AG20443 (cell line): ENCODE measurements around the gene ADAMTS17.
A peak's percentile ranks its signal among the peaks of the same experiment; 100 is the strongest.

ENCODE experiments used
- DNase-seq: peaks from one replicate; pipeline ENCODE4 v3.0.0; 2012; ENCODE audit warnings: low spot score, mixed read lengths

The ADAMTS17 gene

DNA sequence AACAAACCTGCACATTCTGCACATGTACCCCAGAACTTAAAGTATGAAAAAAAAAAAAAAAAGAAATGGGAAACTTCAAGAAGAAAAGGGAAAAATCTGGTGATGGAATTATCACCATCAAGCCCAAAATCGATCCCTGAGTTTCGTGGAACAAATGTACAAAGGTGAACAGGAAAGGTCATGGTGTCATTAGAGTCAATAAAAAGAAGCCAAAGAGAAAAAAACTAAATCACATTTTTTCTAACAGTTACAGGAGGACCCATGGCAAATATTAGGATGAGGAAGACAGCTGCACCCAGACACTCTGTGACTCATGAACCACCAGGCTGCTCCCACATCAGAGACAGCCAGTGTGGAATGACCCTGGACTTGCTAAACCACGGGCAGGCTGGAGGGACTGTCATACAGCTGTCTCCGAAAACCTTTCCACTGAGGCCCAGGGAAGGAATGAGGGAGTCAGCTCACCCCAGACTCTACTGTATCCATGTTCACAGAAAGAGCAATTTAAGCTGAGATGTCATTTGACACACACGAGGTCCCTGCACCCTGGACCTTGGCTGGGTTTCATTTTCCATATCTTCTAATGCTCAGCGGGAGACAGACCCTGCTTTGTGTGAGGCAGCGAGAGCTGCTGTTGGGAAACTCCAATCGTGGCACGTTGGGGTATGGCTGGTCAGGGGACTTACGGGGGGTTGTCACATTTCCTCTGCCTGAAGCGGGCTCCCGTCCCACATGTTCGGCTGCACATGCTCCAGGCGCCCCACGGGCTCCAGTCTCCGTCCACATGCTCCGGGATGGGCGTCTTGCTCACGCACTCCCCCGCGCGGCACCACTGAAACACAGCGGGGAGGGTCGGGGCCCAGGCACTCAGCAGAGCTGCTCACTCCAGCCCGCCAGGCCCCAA, 210.2 kb downstream of the ADAMTS17 start:
- DNase-seq: no peak

- DNase-seq: no peak
Measured at GRCh38 chr15:100129677-100130076, 212.1 kb downstream of the ADAMTS17 start.

DNA sequence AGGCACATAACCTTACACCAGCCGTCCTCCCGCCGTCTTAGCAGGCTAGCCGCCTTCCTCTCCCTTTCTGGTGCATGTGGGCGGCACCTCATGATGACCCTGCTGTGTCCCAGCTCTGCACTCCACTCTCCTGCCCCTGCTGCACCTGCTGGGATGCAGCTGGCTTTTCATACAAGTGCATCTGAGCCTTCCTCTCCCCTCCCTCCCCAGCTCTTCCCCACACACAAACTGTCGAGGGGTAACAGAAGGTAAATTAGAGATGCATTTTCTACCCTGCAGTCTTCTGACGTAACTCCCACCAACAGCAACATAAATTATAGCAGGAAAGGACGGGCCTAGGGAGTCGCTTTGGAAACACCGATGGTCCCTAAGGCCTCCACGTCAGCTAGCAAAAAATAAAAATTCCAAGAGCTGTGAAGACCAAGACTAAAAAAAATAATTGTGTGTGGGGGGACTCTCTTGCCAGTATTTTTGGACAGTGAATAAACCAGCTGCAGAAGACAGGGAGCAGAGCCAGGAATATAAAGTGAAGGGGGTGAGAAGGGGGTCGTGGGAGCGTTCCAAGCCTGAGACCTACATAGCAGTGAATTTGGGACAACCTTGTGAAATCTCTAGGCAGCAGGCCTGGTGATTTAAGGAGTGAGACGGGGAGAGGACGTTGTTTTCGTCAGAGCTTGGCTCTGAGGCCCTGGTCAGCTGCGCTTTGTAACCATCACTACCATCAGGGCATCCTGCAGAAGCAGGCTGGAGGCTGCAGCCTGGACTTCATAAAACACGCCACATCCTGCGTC, 216.2 kb downstream of the ADAMTS17 start:
- no peak for DNase-seq

DNA sequence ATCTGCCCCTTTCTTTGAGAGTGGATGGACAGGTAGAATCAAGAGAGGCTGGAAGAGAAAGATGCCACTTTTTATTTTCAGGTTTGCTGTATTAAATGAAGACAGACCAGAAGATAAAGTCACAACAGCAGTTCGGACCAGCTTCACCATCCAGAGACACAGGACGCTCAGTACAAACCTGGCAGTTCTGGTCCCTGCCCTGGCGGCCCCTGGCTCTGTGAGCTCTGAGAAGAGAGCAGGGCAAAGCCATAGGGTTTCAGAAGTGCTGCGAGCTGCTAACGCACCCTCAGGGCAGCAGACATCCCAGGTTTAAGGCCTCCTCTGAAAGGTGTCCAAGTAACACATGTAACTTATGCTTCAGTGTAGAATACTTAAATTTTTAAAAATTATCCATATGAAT, 216.8 kb downstream of the ADAMTS17 start:
- DNase-seq: no peak

- no peak for DNase-seq
Measured at GRCh38 chr15:100124361-100124760, 217.4 kb downstream of the ADAMTS17 start.

DNA sequence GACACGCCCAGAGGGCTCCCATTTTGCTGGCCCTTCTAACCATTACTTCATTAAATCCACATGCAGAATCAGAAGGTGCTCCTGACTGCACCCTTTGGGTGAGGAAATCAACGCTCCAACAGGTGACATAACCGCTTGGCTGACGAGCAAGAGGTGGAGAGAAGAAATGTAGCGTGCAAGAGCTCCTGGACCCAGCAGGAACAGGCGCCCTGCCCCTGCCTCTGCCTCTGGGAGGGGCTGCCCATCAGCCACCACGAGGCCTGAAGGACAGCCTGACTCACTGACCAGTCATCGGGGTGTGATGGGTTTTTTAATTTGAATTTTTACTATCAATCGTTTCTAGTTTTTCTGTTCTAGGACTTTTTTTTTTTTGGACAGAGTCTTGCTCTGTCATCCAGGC, 218.2 kb downstream of the ADAMTS17 start:
- DNase-seq: no peak

GRCh38 chr15:100121285-100121684, 220.5 kb downstream of the ADAMTS17 start:
- DNase-seq: no peak

GRCh38 chr15:100120111-100120510, 221.7 kb downstream of the ADAMTS17 start:
- DNase-seq: no peak

- DNase-seq: no peak
Measured at GRCh38 chr15:100118546-100118945, 223.2 kb downstream of the ADAMTS17 start.

DNA sequence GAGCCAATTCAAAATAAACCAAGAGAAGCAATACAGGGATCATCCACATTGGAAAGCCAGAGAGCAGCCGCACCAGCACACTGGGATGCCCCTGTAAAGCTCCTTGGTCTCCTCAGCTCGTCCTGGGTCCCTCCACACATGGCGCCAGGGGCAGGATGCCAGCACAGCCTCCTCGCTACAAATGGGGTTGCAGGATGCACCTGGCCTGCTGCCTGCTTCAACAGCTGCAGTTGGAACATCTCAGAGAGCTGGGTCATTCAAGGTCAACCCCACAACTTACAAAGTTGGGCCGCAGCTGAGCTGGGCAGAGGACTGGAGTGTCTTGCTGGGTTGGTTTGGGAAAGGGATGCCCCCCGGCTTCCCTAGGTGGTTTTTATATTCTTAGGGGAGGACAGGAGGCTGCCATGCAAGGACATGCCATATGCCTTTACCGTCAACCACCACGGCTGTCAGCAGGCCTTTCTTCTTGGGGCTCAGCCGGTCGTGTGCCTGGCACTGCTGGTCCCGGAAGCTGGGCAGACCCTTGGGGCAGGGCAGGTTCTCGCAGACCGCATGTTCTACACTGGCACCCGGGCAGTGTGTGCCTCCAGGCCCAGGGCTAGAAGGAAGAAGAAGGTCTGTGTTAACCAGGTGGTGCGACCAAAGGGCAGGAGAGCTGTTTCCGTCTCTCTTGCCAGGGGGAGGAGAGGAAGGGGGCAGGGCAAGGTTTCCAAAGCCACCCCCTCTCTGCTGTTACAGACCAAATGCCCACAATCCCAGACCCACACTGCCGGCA, 225.2 kb downstream of the ADAMTS17 start:
- no peak for DNase-seq

- DNase-seq: peak; percentile 55
Measured at GRCh38 chr15:100115711-100116090, 226.1 kb downstream of the ADAMTS17 start.

- no peak for DNase-seq
Measured at GRCh38 chr15:100115066-100115710, 226.6 kb downstream of the ADAMTS17 start.

DNA sequence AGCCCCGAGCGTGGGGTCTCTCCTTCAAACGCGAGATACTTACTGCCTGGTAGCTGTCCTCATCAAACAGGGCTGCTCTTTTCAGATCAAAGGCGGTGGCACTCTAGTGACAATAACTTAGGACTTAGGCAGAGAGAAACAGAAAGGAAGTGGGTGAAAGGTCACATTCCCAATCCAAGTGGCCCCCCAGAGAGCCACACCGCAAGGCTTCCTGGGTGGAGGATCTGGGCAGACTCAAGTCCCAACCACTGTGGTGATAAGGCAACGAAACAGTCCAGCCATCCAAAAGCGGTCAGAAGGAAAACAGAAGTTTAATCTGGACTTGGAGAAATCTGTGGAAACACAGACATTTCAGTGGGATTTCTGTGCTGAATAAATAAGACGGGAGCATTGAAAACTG, 227.2 kb downstream of the ADAMTS17 start:
- peak; percentile 22 for DNase-seq

DNA sequence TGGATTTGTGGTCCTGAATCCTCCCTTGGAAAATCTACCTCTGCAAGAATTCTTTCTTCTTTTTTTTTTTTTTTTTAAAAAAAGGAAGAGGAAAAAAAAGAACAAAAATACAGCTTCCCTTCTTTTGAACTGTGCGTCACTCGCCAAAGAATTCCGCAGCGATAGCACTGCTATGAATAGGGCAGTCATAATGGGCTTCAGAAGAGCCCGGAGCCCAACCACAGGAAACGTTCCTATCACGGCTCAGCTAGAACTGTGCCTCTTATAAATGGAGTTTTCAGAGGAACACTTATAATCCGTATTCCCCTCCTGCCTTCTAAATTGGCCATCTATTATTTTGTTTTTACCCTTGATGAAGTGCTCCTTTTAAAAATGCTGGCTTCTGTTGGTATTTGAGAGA, 227.7 kb downstream of the ADAMTS17 start:
- DNase-seq: peak; percentile 75

- no peak for DNase-seq
Measured at GRCh38 chr15:100113351-100114080, 228.3 kb downstream of the ADAMTS17 start.

DNA sequence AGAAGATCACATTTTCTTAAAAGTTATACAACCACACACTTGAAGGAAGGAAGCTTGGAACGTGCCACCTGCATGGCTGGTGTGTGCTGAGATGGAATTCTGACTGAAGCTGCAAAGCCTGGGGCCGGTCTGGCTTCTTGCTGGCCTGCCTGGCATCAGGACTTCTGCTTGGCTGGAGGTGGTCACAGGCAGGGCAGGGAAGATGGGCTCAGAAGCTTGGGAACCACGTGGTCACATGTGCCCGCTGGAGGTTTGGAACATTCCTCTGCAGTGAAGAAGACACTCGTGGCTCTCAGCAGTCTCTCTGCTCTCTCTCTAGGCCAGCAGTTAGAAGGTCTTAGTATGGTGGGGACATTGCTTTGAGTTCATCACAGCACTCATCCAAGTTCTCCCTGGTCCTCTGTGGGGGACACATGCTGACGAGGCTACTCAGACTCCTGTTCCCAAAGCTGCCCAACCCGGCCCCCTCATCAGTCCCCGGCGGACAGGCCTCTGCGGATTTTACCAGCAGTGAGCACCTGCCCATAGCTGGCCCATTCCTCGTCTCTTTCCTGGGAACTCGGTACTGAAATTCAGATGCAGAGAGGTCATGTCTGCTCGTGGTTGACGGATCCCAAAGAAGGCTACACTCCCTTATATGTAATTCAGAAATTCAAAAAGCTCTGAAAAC, 229.0 kb downstream of the ADAMTS17 start:
- DNase-seq: no peak

- no peak for DNase-seq
Measured at GRCh38 chr15:100112061-100112420, 229.7 kb downstream of the ADAMTS17 start.

- peak; percentile 65 for DNase-seq
Measured at GRCh38 chr15:100111125-100112060, 230.4 kb downstream of the ADAMTS17 start.

DNA sequence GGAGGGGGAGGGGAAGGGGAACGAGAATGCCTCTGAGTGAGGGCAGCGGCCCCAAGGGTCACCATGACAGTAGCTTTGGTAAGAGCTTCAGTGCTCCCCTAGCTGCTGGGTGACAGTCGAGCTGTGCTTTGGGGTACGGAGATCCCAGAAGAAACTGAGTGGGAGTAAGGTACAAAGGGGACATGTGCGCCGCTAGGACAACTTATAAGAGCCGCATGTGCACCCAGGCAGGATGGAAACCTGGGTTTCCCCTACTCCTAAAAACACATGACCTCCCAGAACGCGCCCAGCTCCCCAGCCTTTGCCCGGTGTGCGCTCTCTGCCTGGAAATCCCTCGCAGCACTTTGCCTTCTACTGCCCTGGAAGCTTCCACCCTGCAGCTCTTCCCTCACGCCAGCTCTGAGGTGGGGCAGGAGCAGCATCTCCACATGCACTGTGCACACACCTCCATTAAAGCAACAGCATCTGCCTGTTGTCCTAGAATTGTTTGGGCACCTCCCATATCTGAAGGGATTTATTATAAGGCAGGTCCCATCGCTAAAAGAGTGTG, 232.2 kb downstream of the ADAMTS17 start:
- no peak for DNase-seq
